GM12865 (cell line): ENCODE measurements around the gene TLR7.

Experiments used
- DNase-seq: peaks from one replicate; pipeline ENCODE4 v3.0.0; 2010; ENCODE audit warnings: low read depth
- H3K4me3 ChIP-seq: 2 replicates; pipeline ENCODE4 v1.5.1; 2011; ENCODE audit warnings: mild to moderate bottlenecking, low read depth, low read length, control low read depth
- TF ChIP-seq, protein P1 (sequence below): IDR thresholded peaks from 2 replicates; pipeline ENCODE4 v1.5.1; 2011; ENCODE audit warnings: low read length, control low read depth, low read depth, inconsistent platforms; ENCODE audit not compliant: insufficient read depth; ENCODE audit errors: missing control alignments

Gene TLR7

DNA sequence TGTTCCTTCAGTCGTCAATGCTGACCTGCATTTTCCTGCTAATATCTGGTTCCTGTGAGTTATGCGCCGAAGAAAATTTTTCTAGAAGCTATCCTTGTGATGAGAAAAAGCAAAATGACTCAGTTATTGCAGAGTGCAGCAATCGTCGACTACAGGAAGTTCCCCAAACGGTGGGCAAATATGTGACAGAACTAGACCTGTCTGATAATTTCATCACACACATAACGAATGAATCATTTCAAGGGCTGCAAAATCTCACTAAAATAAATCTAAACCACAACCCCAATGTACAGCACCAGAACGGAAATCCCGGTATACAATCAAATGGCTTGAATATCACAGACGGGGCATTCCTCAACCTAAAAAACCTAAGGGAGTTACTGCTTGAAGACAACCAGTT is 52.2 kb downstream of the TLR7 start:
- TF ChIP-seq, protein P1, sequence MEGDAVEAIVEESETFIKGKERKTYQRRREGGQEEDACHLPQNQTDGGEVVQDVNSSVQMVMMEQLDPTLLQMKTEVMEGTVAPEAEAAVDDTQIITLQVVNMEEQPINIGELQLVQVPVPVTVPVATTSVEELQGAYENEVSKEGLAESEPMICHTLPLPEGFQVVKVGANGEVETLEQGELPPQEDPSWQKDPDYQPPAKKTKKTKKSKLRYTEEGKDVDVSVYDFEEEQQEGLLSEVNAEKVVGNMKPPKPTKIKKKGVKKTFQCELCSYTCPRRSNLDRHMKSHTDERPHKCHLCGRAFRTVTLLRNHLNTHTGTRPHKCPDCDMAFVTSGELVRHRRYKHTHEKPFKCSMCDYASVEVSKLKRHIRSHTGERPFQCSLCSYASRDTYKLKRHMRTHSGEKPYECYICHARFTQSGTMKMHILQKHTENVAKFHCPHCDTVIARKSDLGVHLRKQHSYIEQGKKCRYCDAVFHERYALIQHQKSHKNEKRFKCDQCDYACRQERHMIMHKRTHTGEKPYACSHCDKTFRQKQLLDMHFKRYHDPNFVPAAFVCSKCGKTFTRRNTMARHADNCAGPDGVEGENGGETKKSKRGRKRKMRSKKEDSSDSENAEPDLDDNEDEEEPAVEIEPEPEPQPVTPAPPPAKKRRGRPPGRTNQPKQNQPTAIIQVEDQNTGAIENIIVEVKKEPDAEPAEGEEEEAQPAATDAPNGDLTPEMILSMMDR: no peak
- H3K4me3 ChIP-seq: no peak overlapping the region
- no peak for DNase-seq

DNA sequence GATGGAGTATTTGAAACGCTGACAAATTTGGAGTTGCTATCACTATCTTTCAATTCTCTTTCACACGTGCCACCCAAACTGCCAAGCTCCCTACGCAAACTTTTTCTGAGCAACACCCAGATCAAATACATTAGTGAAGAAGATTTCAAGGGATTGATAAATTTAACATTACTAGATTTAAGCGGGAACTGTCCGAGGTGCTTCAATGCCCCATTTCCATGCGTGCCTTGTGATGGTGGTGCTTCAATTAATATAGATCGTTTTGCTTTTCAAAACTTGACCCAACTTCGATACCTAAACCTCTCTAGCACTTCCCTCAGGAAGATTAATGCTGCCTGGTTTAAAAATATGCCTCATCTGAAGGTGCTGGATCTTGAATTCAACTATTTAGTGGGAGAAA is 52.7 kb downstream of the TLR7 start:
- no peak overlapping the region for H3K4me3 ChIP-seq
- no peak for DNase-seq
- TF ChIP-seq, protein P1: no peak

DNA sequence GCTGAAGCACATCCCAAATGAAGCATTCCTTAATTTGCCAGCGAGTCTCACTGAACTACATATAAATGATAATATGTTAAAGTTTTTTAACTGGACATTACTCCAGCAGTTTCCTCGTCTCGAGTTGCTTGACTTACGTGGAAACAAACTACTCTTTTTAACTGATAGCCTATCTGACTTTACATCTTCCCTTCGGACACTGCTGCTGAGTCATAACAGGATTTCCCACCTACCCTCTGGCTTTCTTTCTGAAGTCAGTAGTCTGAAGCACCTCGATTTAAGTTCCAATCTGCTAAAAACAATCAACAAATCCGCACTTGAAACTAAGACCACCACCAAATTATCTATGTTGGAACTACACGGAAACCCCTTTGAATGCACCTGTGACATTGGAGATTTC is 54.1 kb downstream of the TLR7 start:
- H3K4me3 ChIP-seq: no peak overlapping the region
- TF ChIP-seq, protein P1: no peak
- peak; percentile 5 for DNase-seq

DNA sequence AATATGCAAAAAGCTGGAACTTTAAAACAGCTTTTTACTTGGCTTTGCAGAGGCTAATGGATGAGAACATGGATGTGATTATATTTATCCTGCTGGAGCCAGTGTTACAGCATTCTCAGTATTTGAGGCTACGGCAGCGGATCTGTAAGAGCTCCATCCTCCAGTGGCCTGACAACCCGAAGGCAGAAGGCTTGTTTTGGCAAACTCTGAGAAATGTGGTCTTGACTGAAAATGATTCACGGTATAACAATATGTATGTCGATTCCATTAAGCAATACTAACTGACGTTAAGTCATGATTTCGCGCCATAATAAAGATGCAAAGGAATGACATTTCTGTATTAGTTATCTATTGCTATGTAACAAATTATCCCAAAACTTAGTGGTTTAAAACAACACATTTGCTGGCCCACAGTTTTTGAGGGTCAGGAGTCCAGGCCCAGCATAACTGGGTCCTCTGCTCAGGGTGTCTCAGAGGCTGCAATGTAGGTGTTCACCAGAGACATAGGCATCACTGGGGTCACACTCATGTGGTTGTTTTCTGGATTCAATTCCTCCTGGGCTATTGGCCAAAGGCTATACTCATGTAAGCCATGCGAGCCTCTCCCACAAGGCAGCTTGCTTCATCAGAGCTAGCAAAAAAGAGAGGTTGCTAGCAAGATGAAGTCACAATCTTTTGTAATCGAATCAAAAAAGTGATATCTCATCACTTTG is 55.2 kb downstream of the TLR7 start:
- DNase-seq: no peak
- TF ChIP-seq, protein P1: no peak
- no peak overlapping the region for H3K4me3 ChIP-seq

DNA sequence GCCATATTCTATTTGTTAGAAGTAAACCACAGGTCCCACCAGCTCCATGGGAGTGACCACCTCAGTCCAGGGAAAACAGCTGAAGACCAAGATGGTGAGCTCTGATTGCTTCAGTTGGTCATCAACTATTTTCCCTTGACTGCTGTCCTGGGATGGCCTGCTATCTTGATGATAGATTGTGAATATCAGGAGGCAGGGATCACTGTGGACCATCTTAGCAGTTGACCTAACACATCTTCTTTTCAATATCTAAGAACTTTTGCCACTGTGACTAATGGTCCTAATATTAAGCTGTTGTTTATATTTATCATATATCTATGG is 55.7 kb downstream of the TLR7 start:
- TF ChIP-seq, protein P1: no peak
- no peak overlapping the region for H3K4me3 ChIP-seq
- no peak for DNase-seq

DNA sequence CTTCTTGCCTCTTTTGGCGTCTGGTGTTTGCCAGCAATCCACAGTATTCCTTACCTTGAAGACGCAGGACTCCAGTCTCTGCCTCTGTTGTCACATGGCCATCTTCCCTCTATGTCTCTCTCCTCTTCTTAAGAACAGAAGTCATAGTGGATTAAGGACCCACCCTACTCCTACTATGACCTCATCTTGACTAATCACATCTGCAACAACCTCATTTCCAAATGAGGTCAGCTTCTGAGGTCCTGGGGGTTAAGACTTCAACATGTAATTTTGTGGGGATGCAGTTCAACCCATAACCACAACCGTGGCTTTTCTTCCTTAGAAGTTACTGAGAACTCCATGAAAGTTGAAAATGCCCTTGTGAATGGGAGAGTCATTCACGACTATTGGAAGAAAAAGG is 62.8 kb downstream of the TLR7 start:
- TF ChIP-seq, protein P1: no peak
- H3K4me3 ChIP-seq: no peak overlapping the region
- no peak for DNase-seq

DNA sequence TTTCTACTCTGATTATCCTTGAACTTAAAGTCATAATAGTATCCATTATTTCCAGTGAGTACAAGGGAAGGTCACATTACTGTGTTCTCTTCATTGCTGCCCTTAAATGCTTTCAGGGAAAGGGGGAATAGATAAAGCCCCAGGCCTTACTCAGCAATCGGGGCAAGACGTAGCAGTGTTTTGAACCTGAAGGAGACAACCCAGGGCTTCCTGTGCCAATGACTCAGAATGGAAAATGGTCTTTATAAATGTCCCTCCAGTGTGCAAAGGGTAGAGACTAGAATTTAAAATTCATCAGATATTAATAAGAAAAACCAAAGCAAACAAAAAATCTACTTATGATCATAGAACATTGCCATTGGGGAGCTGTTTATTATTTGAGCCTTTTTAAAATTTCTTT is 63.3 kb downstream of the TLR7 start:
- no peak for DNase-seq
- no peak overlapping the region for H3K4me3 ChIP-seq
- TF ChIP-seq, protein P1: no peak
